GM21619 (cell line): Measurements from ENCODE around the gene LSM12.

Experiments
- ATAC-seq: cut with Tn5 transposase; IDR thresholded peaks from one replicate; pipeline ENCODE4 v1.9.1; 2021; ENCODE audit not compliant: unreplicated experiment

LSM12 gene

GRCh38 chr17:44095647-44096496, 29.4 kb upstream of the LSM12 start:
- ATAC-seq = no peak

- no peak for ATAC-seq
These were observed 28.8 kb upstream of the LSM12 start for GRCh38 chr17:44095388-44095646.

GRCh38 chr17:44094701-44095387, 28.4 kb upstream of the LSM12 start:
- ATAC-seq = no peak

- no peak for ATAC-seq
These were observed 26.9 kb upstream of the LSM12 start for GRCh38 chr17:44093231-44093900.

GRCh38 chr17:44092051-44092450, 25.6 kb upstream of the LSM12 start:
- no peak for ATAC-seq

GRCh38 chr17:44091200-44091997, 24.9 kb upstream of the LSM12 start:
- no peak for ATAC-seq

- no peak for ATAC-seq
These were observed 21.8 kb upstream of the LSM12 start for GRCh38 chr17:44088254-44088653.

- no peak for ATAC-seq
These were observed 20.8 kb upstream of the LSM12 start for GRCh38 chr17:44087319-44087718.

- ATAC-seq = no peak
These were observed 20.2 kb upstream of the LSM12 start for GRCh38 chr17:44086364-44087311.

GRCh38 chr17:44085908-44086307, 19.4 kb upstream of the LSM12 start:
- no peak for ATAC-seq

GRCh38 chr17:44084921-44085320, 18.4 kb upstream of the LSM12 start:
- no peak for ATAC-seq

- no peak for ATAC-seq
These were observed 17.7 kb upstream of the LSM12 start for GRCh38 chr17:44084131-44084538.

- ATAC-seq = no peak
These were observed 16.9 kb upstream of the LSM12 start for GRCh38 chr17:44083250-44083849.

- ATAC-seq = no peak
These were observed 15.9 kb upstream of the LSM12 start for GRCh38 chr17:44082256-44082927.

GRCh38 chr17:44081681-44082080, 15.2 kb upstream of the LSM12 start:
- no peak for ATAC-seq

- no peak for ATAC-seq
These were observed 13.7 kb upstream of the LSM12 start for GRCh38 chr17:44079877-44080821.

- no peak for ATAC-seq
These were observed 11.9 kb upstream of the LSM12 start for GRCh38 chr17:44078412-44078811.

GRCh38 chr17:44077595-44077909, 11.1 kb upstream of the LSM12 start:
- ATAC-seq = no peak
